ENCODE measurements around the gene ZNF70. TPM values are rescaled to one million over a fixed set of nuclear protein-coding genes. Genes with fewer than 3 reads are reported as not detected.

ZNF70 gene
- total and polyA plus RNA-seq, 4 donors: 4.3 to 11.2 (median 7.7) TPM

DNA sequence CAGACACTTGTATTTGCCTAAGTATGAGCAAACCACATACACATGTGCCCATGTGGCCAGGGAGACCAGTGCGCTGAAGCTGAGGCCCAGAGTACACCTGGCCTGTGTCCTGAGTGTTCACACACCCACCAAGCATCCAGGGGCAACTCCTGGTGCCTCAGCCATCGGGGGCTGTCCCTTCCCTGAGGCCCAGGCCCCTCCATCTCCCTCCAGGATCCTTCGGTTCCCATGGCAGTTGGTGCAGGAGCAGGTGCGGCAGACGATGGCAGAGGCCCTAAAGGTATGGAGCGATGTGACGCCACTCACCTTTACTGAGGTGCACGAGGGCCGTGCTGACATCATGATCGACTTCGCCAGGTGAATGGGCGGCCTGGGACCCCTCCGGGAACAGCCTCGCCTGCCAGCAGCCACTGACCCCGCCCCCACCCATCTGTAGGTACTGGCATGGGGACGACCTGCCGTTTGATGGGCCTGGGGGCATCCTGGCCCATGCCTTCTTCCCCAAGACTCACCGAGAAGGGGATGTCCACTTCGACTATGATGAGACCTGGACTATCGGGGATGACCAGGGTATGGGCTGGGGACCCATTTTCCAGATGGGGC lies 29.3 kb upstream of the ZNF70 start:
- Histone ChIP-seq H3K27ac (ENCODE audit: low read depth, low read length) (no peak overlapping the region), H3K36me3 (ENCODE audit: control insufficient read depth, insufficient read depth, low read length) (peaks cover 33% of the 10 kb centered on the region), H3K9me3 (ENCODE audit: control insufficient read depth, insufficient read depth, low read length) (no peaks in the 10 kb centered on the region), H3K4me1 (ENCODE audit: control insufficient read depth, insufficient read depth, low read length) (peaks cover 23% of the 10 kb centered on the region), H3K27me3 (ENCODE audit: control insufficient read depth, insufficient read depth, low read length) (no peaks in the 10 kb centered on the region), H3K4me3 (ENCODE audit: low read depth, low read length) (no peak overlapping the region)
- 90% methylated on average over 20 of the region's 20 CpGs for WGBS (ENCODE audit: insufficient coverage)
- DNase-seq (ENCODE audit: low read depth in 4 of 6, low spot score in 6 of 6): no peak

DNA sequence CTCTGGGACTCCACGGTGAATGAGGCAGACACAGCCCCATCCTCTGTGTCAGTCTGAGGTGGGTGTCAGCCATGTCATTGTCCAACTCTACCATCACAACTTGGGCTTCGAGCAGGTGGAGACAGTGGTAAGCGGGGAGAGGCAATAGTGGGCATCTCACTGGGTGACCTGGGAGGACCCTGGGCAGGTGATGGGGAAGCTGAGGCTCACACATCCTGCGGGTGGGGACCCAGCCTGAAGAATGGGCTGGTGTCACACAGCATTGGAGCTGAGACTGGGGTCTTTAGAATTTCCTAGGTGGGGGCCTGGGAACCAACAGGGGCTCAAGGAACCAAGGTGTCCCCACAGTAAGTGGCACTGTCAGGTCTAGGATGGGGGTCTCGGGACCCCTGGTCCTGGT lies 28.8 kb upstream of the ZNF70 start:
- H3K9me3 ChIP-seq (ENCODE audit: control insufficient read depth, insufficient read depth, low read length): no peaks in the 10 kb centered on the region
- 91% methylated on average over 5 of the region's 5 CpGs for WGBS (ENCODE audit: insufficient coverage)
- no peak for DNase-seq (ENCODE audit: low read depth in 4 of 6, low spot score in 6 of 6)
- peaks cover 28% of the 10 kb centered on the region for H3K4me1 ChIP-seq (ENCODE audit: control insufficient read depth, insufficient read depth, low read length)
- no peaks in the 10 kb centered on the region for H3K27me3 ChIP-seq (ENCODE audit: control insufficient read depth, insufficient read depth, low read length)
- H3K4me3 ChIP-seq (ENCODE audit: low read depth, low read length): no peak overlapping the region
- no peak overlapping the region for H3K27ac ChIP-seq (ENCODE audit: low read depth, low read length)
- H3K36me3 ChIP-seq (ENCODE audit: control insufficient read depth, insufficient read depth, low read length): peaks cover 33% of the 10 kb centered on the region

DNA sequence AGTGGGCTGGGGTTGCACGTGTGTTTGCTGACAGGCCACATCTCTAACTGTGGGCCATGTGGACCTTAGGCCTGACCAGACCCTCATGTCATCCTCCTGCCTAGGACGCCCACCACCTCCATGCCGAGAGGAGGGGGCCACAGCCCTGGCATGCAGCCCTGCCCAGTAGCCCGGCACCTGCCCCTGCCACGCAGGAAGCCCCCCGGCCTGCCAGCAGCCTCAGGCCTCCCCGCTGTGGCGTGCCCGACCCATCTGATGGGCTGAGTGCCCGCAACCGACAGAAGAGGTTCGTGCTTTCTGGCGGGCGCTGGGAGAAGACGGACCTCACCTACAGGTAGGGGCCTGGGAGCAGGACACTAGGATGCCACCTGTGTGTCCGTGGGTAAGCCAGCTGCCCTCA lies 28.2 kb upstream of the ZNF70 start:
- peaks cover 35% of the 10 kb centered on the region for H3K4me1 ChIP-seq (ENCODE audit: control insufficient read depth, insufficient read depth, low read length)
- no peak for DNase-seq (ENCODE audit: low read depth in 4 of 6, low spot score in 6 of 6)
- peaks cover 33% of the 10 kb centered on the region for H3K36me3 ChIP-seq (ENCODE audit: control insufficient read depth, insufficient read depth, low read length)
- no peak overlapping the region for H3K4me3 ChIP-seq (ENCODE audit: low read depth, low read length)
- H3K27ac ChIP-seq (ENCODE audit: low read depth, low read length): no peak overlapping the region
- H3K9me3 ChIP-seq (ENCODE audit: control insufficient read depth, insufficient read depth, low read length): no peaks in the 10 kb centered on the region
- H3K27me3 ChIP-seq (ENCODE audit: control insufficient read depth, insufficient read depth, low read length): no peaks in the 10 kb centered on the region
- whole genome bisulfite sequencing (ENCODE audit: insufficient coverage): 91% methylated on average over 16 of the region's 16 CpGs

DNA sequence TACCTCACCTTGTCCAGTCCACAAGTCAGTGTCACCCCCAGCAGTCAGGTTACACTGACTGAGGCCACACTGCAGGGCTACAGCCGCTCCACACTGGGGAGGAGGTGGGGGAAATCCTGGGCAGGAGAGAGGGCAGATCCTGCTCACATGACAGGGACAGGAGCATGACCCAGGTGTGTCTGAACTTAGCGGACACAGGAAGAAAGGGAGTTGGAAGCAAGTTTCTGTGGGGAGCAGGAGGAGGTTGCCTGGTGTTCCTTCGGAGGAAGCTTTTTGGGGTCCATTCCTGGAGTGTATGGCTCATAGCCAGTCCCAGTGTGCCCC lies 27.6 kb upstream of the ZNF70 start:
- Histone ChIP-seq H3K27ac (ENCODE audit: low read depth, low read length) (no peak overlapping the region), H3K9me3 (ENCODE audit: control insufficient read depth, insufficient read depth, low read length) (no peaks in the 10 kb centered on the region), H3K27me3 (ENCODE audit: control insufficient read depth, insufficient read depth, low read length) (no peaks in the 10 kb centered on the region), H3K36me3 (ENCODE audit: control insufficient read depth, insufficient read depth, low read length) (peaks cover 30% of the 10 kb centered on the region), H3K4me1 (ENCODE audit: control insufficient read depth, insufficient read depth, low read length) (peaks cover 39% of the 10 kb centered on the region), H3K4me3 (ENCODE audit: low read depth, low read length) (no peak overlapping the region)
- DNase-seq (ENCODE audit: low read depth in 4 of 6, low spot score in 6 of 6): no peak
- WGBS (ENCODE audit: insufficient coverage): 85% methylated on average over 2 of the region's 3 CpGs

DNA sequence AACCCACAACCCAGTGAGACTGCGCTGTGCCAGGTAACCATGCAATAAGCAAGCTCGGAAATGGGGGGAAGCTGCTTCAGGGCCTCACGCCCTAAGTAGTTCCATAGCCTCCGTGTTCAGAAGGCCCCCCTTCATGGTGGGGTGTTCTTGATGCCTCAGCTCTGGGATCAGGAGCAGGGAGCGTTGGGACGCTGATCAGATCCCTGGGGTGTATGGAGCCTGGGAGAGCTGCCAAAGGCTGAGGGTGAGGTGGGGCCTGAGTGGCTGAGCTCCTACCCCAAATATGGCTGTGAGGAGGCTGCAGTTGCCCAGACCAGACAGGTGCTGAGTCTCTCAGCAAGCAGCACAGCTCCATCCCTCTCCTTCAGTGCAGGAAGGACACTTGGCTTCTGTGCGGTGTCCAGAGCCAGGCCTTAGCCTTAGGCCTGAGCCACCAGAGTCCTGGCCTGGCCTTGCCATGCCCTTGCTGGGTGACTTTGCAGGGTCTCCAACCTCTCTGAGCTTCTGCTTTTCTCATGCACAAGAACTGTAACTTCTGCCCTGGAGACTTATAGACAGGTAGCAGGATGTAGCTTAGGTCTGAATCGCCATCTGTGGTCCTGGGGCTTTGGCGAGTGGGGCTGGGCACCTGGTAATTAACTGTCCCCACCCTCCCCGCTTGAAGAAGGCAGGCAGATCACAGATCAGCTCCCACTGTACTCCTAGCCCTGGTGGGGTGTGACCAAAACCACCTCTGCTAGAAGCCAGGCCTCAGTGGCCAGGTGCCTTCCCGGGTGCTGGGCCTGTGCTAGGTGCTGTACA lies 27.1 kb upstream of the ZNF70 start:
- Histone ChIP-seq H3K27ac (ENCODE audit: low read depth, low read length) (no peak overlapping the region), H3K4me1 (ENCODE audit: control insufficient read depth, insufficient read depth, low read length) (peaks cover 45% of the 10 kb centered on the region), H3K36me3 (ENCODE audit: control insufficient read depth, insufficient read depth, low read length) (peaks cover 24% of the 10 kb centered on the region), H3K9me3 (ENCODE audit: control insufficient read depth, insufficient read depth, low read length) (no peaks in the 10 kb centered on the region), H3K27me3 (ENCODE audit: control insufficient read depth, insufficient read depth, low read length) (no peaks in the 10 kb centered on the region), H3K4me3 (ENCODE audit: low read depth, low read length) (no peak overlapping the region)
- WGBS (ENCODE audit: insufficient coverage): 87% methylated on average over 10 of the region's 11 CpGs
- no peak for DNase-seq (ENCODE audit: low read depth in 4 of 6, low spot score in 6 of 6)

DNA sequence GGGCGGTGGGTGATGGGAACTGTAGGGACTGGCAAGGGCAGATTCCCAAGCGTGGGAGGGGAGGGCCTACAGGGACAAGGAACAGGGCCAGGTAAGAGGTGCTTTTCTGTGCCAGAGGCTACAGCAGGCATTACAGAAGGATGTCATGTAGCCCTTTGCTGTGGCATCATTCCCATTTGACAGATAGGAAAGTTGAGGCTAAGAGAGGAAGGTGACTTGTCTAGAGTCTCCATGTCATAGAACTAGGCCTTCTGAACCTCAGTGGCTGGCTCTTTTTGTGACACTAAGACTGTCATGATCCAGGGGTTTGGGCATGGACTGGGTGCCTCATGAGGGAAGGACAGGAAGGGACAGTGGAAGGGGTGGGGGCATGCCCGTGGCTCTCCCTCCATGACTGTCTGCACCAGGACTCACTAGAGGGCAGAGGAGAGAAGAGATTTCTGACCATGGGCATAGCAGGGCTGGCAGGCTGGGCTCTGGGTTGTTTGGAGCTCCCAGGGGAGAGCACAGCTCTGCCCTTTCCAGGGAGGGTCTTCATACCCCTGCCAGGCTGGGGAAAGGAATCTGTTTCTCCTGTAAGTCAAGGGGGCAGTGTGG lies 25.0 kb upstream of the ZNF70 start:
- Histone ChIP-seq H3K27ac (ENCODE audit: low read depth, low read length) (no peak overlapping the region), H3K36me3 (ENCODE audit: control insufficient read depth, insufficient read depth, low read length) (peaks cover 14% of the 10 kb centered on the region), H3K4me3 (ENCODE audit: low read depth, low read length) (no peak overlapping the region), H3K9me3 (ENCODE audit: control insufficient read depth, insufficient read depth, low read length) (no peaks in the 10 kb centered on the region), H3K27me3 (ENCODE audit: control insufficient read depth, insufficient read depth, low read length) (no peaks in the 10 kb centered on the region), H3K4me1 (ENCODE audit: control insufficient read depth, insufficient read depth, low read length) (peaks cover 40% of the 10 kb centered on the region)
- 65% methylated on average over 2 of the region's 3 CpGs for WGBS (ENCODE audit: insufficient coverage)
- DNase-seq (ENCODE audit: low read depth in 4 of 6, low spot score in 6 of 6): no peak

DNA sequence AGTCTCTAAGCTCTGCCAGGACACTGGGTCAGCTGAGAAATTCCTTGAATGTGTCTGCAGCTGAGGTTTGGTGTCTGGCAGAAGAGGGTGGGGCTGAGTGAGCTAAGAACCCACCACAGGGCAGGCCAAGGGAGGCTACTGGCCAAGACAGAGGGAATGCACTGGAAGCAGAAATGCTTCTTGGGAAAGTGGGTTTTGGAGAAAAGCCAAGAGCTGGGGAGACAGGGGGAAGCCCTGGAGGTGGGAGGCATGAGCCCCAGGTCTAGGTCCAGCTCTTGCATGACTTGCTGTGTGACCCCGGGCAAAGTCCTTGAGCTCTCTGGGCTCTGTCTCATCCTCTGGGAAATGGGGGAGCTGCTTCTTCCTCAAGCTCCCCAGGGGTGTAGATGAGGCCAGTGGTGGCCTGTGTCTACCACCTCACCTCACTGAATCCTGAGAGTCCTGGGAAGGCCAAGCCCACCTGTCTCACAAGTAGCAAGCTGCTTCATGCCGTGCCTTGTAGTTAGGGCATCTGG lies 24.1 kb upstream of the ZNF70 start:
- WGBS (ENCODE audit: insufficient coverage): 83% methylated on average over 2 of the region's 2 CpGs
- no peak overlapping the region for H3K27ac ChIP-seq (ENCODE audit: low read depth, low read length)

DNA sequence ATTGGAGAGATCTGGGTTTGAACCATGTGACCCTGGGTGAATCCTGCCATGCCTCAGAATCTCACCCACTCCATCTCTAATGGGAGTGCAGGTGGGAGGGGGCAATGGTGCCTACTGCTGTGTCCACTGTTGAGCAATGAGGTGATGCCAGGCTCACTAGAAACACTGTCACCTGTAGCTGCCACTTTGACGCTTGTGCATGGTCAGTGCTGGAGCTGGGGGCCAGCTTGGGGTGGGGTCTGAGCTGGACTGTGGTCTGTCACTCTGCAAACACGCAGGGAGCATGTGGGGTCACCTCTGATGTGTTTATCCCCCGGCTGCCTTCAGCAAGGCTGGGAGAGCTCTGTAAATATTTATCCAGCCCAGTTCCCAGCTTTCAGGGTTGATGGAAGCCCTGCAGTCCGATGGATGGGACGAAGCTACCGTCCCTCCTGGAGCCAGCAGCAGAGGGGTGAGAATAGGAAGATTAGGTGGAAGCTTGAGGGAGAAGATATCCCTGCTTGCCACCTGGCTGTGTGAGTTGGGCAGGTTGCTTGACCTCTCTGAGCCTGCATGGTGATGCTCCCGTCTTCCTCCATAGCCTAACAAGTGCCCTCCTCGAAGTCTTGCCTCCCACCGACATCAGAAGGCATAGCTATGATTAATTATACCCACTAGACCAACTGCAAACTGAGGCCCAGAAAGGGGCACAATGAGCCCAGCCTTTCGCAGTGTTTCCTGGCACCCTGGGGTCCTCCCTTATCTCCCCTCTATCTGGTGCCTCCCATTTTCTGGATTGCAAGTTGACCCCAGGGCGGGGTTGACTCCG lies 23.4 kb upstream of the ZNF70 start:
- no peaks in the 10 kb centered on the region for H3K27me3 ChIP-seq (ENCODE audit: control insufficient read depth, insufficient read depth, low read length)
- H3K4me3 ChIP-seq (ENCODE audit: low read depth, low read length): no peak overlapping the region
- WGBS (ENCODE audit: insufficient coverage): 68% methylated on average over 12 of the region's 12 CpGs
- H3K9me3 ChIP-seq (ENCODE audit: control insufficient read depth, insufficient read depth, low read length): no peaks in the 10 kb centered on the region
- H3K27ac ChIP-seq (ENCODE audit: low read depth, low read length): no peak overlapping the region
- H3K4me1 ChIP-seq (ENCODE audit: control insufficient read depth, insufficient read depth, low read length): peaks cover 35% of the 10 kb centered on the region
- DNase-seq (ENCODE audit: low read depth in 4 of 6, low spot score in 6 of 6): no peak
- H3K36me3 ChIP-seq (ENCODE audit: control insufficient read depth, insufficient read depth, low read length): peaks cover 3% of the 10 kb centered on the region

More for the DNA sequence above, 24.1 kb upstream of the ZNF70 start:
- H3K4me1 ChIP-seq (ENCODE audit: control insufficient read depth, insufficient read depth, low read length): peaks cover 32% of the 10 kb centered on the region
- peaks cover 8% of the 10 kb centered on the region for H3K36me3 ChIP-seq (ENCODE audit: control insufficient read depth, insufficient read depth, low read length)
- H3K27me3 ChIP-seq (ENCODE audit: control insufficient read depth, insufficient read depth, low read length): no peaks in the 10 kb centered on the region
- H3K9me3 ChIP-seq (ENCODE audit: control insufficient read depth, insufficient read depth, low read length): no peaks in the 10 kb centered on the region
- DNase-seq (ENCODE audit: low read depth in 4 of 6, low spot score in 6 of 6): no peak
- H3K4me3 ChIP-seq (ENCODE audit: low read depth, low read length): no peak overlapping the region

DNA sequence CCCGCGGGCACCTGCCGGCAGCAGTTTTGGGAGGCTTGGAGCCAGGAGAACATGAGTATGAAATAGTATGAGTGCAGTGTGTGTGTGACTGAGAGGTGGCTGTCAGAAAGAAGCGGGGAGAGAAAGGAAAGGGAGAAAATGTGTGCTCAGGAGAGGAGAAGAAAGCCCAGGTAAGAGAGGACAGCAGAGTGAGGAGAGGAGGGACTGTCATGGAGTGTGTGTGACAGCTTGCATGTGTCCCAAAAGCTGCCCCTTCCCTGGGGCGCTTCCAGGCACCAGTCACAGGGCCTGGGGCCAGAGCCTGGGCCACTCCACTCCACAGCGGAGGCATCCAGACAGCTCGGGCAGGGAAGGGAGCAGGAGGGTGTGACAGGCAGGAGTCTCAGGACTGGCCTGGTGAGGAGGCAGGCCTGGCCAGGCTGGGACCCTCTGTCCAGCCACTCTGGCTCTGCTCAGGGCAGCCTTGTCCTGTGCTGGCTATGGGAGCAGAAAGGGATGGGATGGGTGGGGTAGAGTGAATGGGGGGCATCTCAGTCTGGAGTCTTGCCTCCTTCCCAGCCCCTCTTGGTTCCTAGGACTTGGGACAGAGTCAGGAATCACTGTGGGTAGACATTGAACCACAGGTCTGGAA lies 22.7 kb upstream of the ZNF70 start:
- Histone ChIP-seq H3K27ac (ENCODE audit: low read depth, low read length) (no peak overlapping the region), H3K27me3 (ENCODE audit: control insufficient read depth, insufficient read depth, low read length) (no peaks in the 10 kb centered on the region), H3K36me3 (ENCODE audit: control insufficient read depth, insufficient read depth, low read length) (no peaks in the 10 kb centered on the region), H3K4me1 (ENCODE audit: control insufficient read depth, insufficient read depth, low read length) (peaks cover 42% of the 10 kb centered on the region), H3K9me3 (ENCODE audit: control insufficient read depth, insufficient read depth, low read length) (no peaks in the 10 kb centered on the region), H3K4me3 (ENCODE audit: low read depth, low read length) (peak overlapping the region; percentile 37)
- no peak for DNase-seq (ENCODE audit: low read depth in 4 of 6, low spot score in 6 of 6)
- 54% methylated on average over 7 of the region's 7 CpGs for WGBS (ENCODE audit: insufficient coverage)

Measured in spinal cord (tissue), 10 donors.